Kidney epithelial cell (primary cell): ENCODE data around the gene STK39. TPM values are rescaled to one million over a fixed set of nuclear protein-coding genes. Genes with fewer than 3 reads are reported as not detected.

Experiments used
- DNase-seq: peaks from one replicate; pipeline ENCODE4 v3.0.0-alpha.2; 2010; ENCODE audit warnings: low read depth
- H3K27me3 ChIP-seq: 2 replicates; pipeline ENCODE4 v1.6.0; 2011; ENCODE audit warnings: low read length; ENCODE audit not compliant: control insufficient read depth, insufficient read depth
- H3K36me3 ChIP-seq: 2 replicates; pipeline ENCODE4 v1.5.1; 2011; ENCODE audit warnings: low read length; ENCODE audit not compliant: control insufficient read depth, insufficient read depth
- H3K4me3 ChIP-seq: 2 replicates; pipeline ENCODE4 v1.5.1; 2011; ENCODE audit warnings: low read depth, mild to moderate bottlenecking, control low read depth, low read length
- total RNA-seq: library from RNA; depleted of rRNA; stranded (reverse); fragments of >200 nt; gene quantifications from 2 replicates; pipeline ENCODE4 v1.2.3, GENCODE V29; 2015
- TF ChIP-seq, protein P1 (sequence below): IDR thresholded peaks from 2 replicates; pipeline ENCODE4 v1.5.1; 2011; ENCODE audit warnings: mild to moderate bottlenecking, moderate library complexity, low read length, control low read depth, inconsistent platforms; ENCODE audit not compliant: insufficient read depth, poor library complexity, severe bottlenecking

STK39 gene
- total RNA-seq, 1 donor from 2014 or later = 30.1 TPM

DNA sequence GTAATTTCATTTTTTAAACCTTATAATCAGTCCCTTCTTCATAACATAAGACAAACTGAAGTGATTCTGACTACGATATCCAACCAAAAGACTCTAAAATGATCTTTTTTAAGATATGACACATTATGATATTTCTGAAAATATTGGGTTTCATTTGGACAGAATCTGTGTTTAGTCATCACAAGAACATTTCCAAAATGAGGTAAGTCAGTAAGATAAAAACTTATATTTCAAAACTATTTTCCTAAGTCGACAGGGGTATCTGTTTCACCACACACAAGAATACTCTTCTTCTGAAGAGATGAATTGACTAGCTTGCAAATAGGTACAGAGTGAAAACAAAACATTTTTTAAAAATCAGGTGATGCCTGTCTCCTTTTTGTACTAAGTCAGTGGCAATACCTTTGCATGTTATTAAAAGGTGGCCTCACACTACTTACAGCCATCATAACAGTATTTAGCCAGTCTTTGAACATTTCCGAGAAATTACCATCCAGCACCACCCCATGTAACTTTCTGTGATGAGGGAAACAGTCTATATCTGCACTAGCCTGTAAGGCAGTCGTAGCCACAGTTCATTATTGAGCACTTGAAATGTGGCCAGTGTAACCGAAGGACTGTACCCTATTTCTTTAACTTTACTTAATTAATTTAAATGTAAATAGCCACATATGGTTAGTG lies 13.5 kb downstream of the STK39 start:
- peaks cover 1% of the 10 kb centered on the region for H3K36me3 ChIP-seq

DNA sequence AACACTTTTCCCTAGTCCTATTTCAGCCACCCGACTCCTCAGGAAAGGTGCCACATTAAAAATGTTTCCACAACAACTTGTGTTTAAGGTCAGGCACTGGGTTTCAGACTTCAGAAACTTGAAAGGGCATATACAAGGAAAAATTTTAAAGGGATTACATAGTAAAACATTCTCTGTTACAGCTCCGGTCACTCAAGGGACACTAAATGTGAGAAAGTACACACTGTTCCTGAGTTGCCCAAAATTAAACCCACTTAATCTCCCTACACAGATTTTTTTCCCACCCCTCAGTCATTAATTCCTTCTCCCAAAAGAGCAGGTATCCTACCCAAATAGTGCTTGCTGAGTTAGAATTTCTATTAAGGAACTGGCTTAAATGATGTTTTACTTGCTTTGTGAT lies 14.2 kb downstream of the STK39 start:
- TF ChIP-seq, protein P1, sequence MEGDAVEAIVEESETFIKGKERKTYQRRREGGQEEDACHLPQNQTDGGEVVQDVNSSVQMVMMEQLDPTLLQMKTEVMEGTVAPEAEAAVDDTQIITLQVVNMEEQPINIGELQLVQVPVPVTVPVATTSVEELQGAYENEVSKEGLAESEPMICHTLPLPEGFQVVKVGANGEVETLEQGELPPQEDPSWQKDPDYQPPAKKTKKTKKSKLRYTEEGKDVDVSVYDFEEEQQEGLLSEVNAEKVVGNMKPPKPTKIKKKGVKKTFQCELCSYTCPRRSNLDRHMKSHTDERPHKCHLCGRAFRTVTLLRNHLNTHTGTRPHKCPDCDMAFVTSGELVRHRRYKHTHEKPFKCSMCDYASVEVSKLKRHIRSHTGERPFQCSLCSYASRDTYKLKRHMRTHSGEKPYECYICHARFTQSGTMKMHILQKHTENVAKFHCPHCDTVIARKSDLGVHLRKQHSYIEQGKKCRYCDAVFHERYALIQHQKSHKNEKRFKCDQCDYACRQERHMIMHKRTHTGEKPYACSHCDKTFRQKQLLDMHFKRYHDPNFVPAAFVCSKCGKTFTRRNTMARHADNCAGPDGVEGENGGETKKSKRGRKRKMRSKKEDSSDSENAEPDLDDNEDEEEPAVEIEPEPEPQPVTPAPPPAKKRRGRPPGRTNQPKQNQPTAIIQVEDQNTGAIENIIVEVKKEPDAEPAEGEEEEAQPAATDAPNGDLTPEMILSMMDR = no peak
- DNase-seq = no peak
- no peak overlapping the region for H3K4me3 ChIP-seq
- no peaks in the 10 kb centered on the region for H3K27me3 ChIP-seq
- H3K36me3 ChIP-seq = peaks cover 1% of the 10 kb centered on the region

More for the DNA sequence above, 13.5 kb downstream of the STK39 start:
- Histone ChIP-seq H3K4me3 (no peak overlapping the region), H3K27me3 (no peaks in the 10 kb centered on the region)
- DNase-seq = no peak
- TF ChIP-seq, protein P1 = no peak

DNA sequence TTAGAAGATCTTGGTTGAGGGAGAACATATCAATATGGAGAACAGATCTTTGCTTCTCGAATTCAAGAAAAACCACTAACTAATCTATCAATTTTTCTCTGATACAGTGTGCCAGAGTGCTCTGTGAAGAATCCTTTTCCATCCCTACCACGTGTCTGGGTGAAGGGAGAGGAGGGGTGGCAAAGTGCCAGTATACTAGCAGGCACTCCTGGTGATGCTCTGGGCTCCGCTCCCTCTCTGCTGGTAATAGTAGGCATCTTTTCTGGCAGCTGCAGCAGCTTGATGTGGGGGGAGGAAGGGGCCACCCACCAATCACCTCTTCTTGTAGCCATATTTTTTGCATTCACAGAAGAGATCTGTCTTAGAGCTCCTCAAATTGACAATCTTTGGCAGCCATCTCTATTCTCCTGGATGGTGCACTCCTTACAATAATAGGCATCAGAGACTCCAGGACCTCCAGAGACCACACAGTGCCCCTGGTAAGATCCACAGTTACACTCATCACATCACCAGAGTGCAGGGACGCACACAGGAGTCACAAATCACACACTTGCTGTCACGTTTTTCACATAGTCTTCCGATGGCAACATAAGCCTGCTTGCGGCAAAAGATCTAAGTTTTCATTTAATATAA lies 15.7 kb downstream of the STK39 start:
- peaks cover 1% of the 10 kb centered on the region for H3K36me3 ChIP-seq
- no peaks in the 10 kb centered on the region for H3K27me3 ChIP-seq
- H3K4me3 ChIP-seq = no peak overlapping the region
- TF ChIP-seq, protein P1 = no peak
- DNase-seq = no peak

DNA sequence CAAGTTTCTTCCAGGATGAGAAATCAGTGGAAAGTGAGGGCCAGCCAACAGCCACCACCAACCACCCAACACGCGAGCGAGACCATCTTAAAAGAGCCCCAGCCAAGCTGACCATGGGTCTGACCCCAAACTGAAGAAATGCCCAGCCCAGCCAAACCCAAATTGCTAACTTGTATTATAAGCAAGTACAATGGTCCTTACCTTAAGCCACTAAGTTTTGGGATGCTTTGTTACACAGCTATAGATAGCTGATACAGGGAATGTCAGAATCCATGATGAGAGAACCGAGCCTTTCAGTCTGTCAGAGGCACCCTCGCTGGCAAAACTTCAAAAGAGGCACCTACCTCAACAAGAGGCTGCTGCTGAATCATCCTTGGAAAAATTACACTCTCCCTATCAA lies 17.0 kb downstream of the STK39 start:
- Histone ChIP-seq H3K36me3 (peaks cover 1% of the 10 kb centered on the region), H3K27me3 (no peaks in the 10 kb centered on the region), H3K4me3 (no peak overlapping the region)
- TF ChIP-seq, protein P1 = no peak
- DNase-seq = no peak

DNA sequence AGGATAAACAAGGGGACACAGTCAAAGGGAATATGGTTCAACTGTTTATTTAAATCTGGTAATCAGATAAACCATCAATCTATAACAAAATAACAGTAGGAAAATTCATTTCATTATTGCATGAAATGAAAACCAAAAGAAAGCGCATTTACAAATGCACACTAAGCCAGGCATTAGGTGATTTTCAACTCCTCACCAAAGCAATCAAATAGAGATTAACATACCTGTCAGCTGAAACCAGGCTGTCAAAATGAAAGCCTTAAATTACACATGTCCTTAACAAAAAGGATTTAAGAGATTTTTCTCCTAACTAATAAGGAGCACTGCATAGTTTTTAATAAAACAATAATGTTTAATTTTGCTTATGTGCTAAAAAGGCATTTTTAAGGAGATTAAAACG lies 23.0 kb downstream of the STK39 start:
- Histone ChIP-seq H3K36me3 (no peaks in the 10 kb centered on the region), H3K4me3 (no peak overlapping the region), H3K27me3 (no peaks in the 10 kb centered on the region)
- TF ChIP-seq, protein P1 = no peak
- no peak for DNase-seq
